H9 (cell line): ENCODE results near the gene ABL2. TPM values are rescaled to one million over a fixed set of nuclear protein-coding genes. Genes with fewer than 3 reads are reported as not detected.

ENCODE experiments used
- DNase-seq: peaks from one replicate; pipeline ENCODE4 v3.0.0-alpha.2; 2017
- H2AFZ ChIP-seq: one replicate; pipeline ENCODE4 v1.6.1; 2013; ENCODE audit warnings: mild to moderate bottlenecking, low read length, control low read depth, moderate library complexity
- H2AK5ac ChIP-seq: 2 replicates; pipeline ENCODE4 v1.6.1; 2013; ENCODE audit warnings: low read length, control low read depth, mixed read lengths; ENCODE audit not compliant: insufficient read length
- H2BK120ac ChIP-seq: one replicate; pipeline ENCODE4 v1.6.1; 2013; ENCODE audit warnings: low read depth, mild to moderate bottlenecking, low read length, control low read depth, inconsistent platforms; ENCODE audit not compliant: poor library complexity, severe bottlenecking
- H2BK12ac ChIP-seq: 2 replicates; pipeline ENCODE4 v1.6.1; 2013; ENCODE audit warnings: low read length, control low read depth, mixed read lengths, low read depth; ENCODE audit not compliant: insufficient read length
- H2BK15ac ChIP-seq: 2 replicates; pipeline ENCODE4 v1.6.1; 2013; ENCODE audit warnings: low read depth, low read length, control low read depth
- H2BK20ac ChIP-seq: one replicate; pipeline ENCODE4 v1.6.1; 2013; ENCODE audit warnings: low read depth, mild to moderate bottlenecking, low read length, control low read depth, inconsistent platforms; ENCODE audit not compliant: poor library complexity, severe bottlenecking
- H2BK5ac ChIP-seq: 2 replicates; pipeline ENCODE4 v1.6.1; 2013; ENCODE audit warnings: low read length, control low read depth, mixed read lengths; ENCODE audit not compliant: insufficient read length
- H3K14ac ChIP-seq: 2 replicates; pipeline ENCODE4 v1.6.1; 2013; ENCODE audit warnings: low read length, control low read depth; ENCODE audit not compliant: insufficient read depth
- H3K18ac ChIP-seq: 2 replicates; pipeline ENCODE4 v1.6.1; 2013; ENCODE audit warnings: low read depth, mild to moderate bottlenecking, mixed read lengths, low read length, control low read depth; ENCODE audit not compliant: insufficient read length
- H3K23ac ChIP-seq: 2 replicates; pipeline ENCODE4 v1.6.1; 2013; ENCODE audit warnings: low read length, control low read depth, mixed read lengths, low read depth; ENCODE audit not compliant: insufficient read length
- H3K23me2 ChIP-seq: 2 replicates; pipeline ENCODE4 v1.6.1; 2013; ENCODE audit warnings: low read depth, mild to moderate bottlenecking, mixed read lengths, low read length, control low read depth; ENCODE audit not compliant: insufficient read length, poor library complexity, severe bottlenecking
- H3K27ac ChIP-seq: 2 replicates; pipeline ENCODE4 v1.5.1; 2013; ENCODE audit warnings: low read length, control low read depth, mixed read lengths, low read depth; ENCODE audit not compliant: insufficient read length
- H3K27me3 ChIP-seq: 2 replicates; pipeline ENCODE4 v1.6.1; 2013; ENCODE audit warnings: low read length, control low read depth, inconsistent platforms; ENCODE audit not compliant: insufficient read depth
- H3K4ac ChIP-seq: 2 replicates; pipeline ENCODE4 v1.6.1; 2013; ENCODE audit warnings: low read depth, mild to moderate bottlenecking, control low read depth, inconsistent platforms, low read length, moderate library complexity
- H3K4me1 ChIP-seq: 2 replicates; pipeline ENCODE4 v1.6.1; 2013; ENCODE audit warnings: low read length, control low read depth, inconsistent platforms; ENCODE audit not compliant: insufficient read depth
- H3K4me2 ChIP-seq: 2 replicates; pipeline ENCODE4 v1.6.1; 2013; ENCODE audit warnings: low read length, control low read depth, mixed read lengths; ENCODE audit not compliant: insufficient read length, insufficient read depth
- H3K56ac ChIP-seq: 2 replicates; pipeline ENCODE4 v1.6.1; 2013; ENCODE audit warnings: low read depth, mild to moderate bottlenecking, mixed read lengths, low read length, control low read depth; ENCODE audit not compliant: insufficient read length
- H3K79me1 ChIP-seq: 2 replicates; pipeline ENCODE4 v1.6.1; 2013; ENCODE audit warnings: low read depth, mild to moderate bottlenecking, moderate library complexity, low read length, control low read depth, inconsistent platforms; ENCODE audit not compliant: insufficient read depth, poor library complexity, severe bottlenecking
- H3K79me2 ChIP-seq: 2 replicates; pipeline ENCODE4 v1.6.1; 2013; ENCODE audit warnings: low read length, control low read depth, inconsistent platforms; ENCODE audit not compliant: insufficient read depth
- H3K9ac ChIP-seq: 2 replicates; pipeline ENCODE4 v1.6.1; 2013; ENCODE audit warnings: low read length, control low read depth, mixed read lengths; ENCODE audit not compliant: insufficient read length; ENCODE audit errors: extremely low read depth
- H3K9me3 ChIP-seq: one replicate; pipeline ENCODE4 v1.6.1; 2013; ENCODE audit warnings: low read depth, low read length, inconsistent platforms; ENCODE audit not compliant: control insufficient read depth
- H3T11ph ChIP-seq: one replicate; pipeline ENCODE4 v1.6.1; 2013; ENCODE audit warnings: mild to moderate bottlenecking, low read length, control low read depth, inconsistent platforms
- H4K20me1 ChIP-seq: one replicate; pipeline ENCODE4 v1.6.1; 2013; ENCODE audit not compliant: control insufficient read depth, insufficient read length, insufficient read depth
- H4K5ac ChIP-seq: 2 replicates; pipeline ENCODE4 v1.6.1; 2013; ENCODE audit warnings: low read depth, mild to moderate bottlenecking, mixed read lengths, low read length, control low read depth; ENCODE audit not compliant: insufficient read length
- H4K8ac ChIP-seq: replicated peaks from 2 replicates; pipeline ENCODE4 v1.6.1; 2013; ENCODE audit warnings: low read length, control low read depth, mixed read lengths, low read depth; ENCODE audit not compliant: insufficient read length
- H4K91ac ChIP-seq: 2 replicates; pipeline ENCODE4 v1.6.1; 2013; ENCODE audit warnings: low read depth, mild to moderate bottlenecking, moderate library complexity, mixed read lengths, low read length, control low read depth; ENCODE audit not compliant: insufficient read length
- H3K27ac Mint-ChIP-seq, 3 experiments: 2 replicates in 2 of 3; 3 replicates in 1 of 3; pipeline ENCODE4 v1.8.0; 2020 to 2021; ENCODE audit warnings: mixed read lengths in 3 of 3, mild to moderate bottlenecking in 1 of 3, moderate library complexity in 1 of 3
- H3K27me3 Mint-ChIP-seq: 2 replicates; pipeline ENCODE4 v1.8.0; 2021; ENCODE audit warnings: low read depth, mild to moderate bottlenecking, moderate library complexity, mixed read lengths
- H3K36me3 Mint-ChIP-seq, 3 experiments: 2 replicates in 2 of 3; 3 replicates in 1 of 3; pipeline ENCODE4 v1.8.0; 2020 to 2021; ENCODE audit warnings: low read depth in 3 of 3, mixed read lengths in 3 of 3; ENCODE audit not compliant: insufficient read depth in 1 of 3
- H3K4me1 Mint-ChIP-seq, 2 experiments: 2 replicates each; pipeline ENCODE4 v1.8.0; 2020; ENCODE audit warnings: mixed read lengths in 2 of 2
- H3K4me3 Mint-ChIP-seq, 2 experiments: 2 replicates in 1 of 2; 3 replicates in 1 of 2; pipeline ENCODE4 v1.8.0; 2020 to 2021; ENCODE audit warnings: mild to moderate bottlenecking in 2 of 2, mixed read lengths in 2 of 2, moderate library complexity in 1 of 2
- H3K9me3 Mint-ChIP-seq, 2 experiments: 2 replicates in 1 of 2; 3 replicates in 1 of 2; pipeline ENCODE4 v1.8.0; 2020; ENCODE audit warnings: mild to moderate bottlenecking in 2 of 2, mixed read lengths in 2 of 2, moderate library complexity in 1 of 2
- WGBS: extraction: QIAGEN DNeasy Blood & Tissue Kit; methylation state at CpG from one replicate; pipeline ENCODE4 v1.1.7; 2013; ENCODE audit warnings: missing lambda C conversion rate, low lambda C conversion rate, mixed read lengths; ENCODE audit not compliant: insufficient read length; ENCODE audit errors: extremely low coverage; 5-methylcytosine and 5-hydroxymethylcytosine counted together
- total RNA-seq: library from RNA; stranded (reverse); gene quantifications from 2 replicates; pipeline ENCODE4 v1.2.1, GENCODE V29; 2021
- TF ChIP-seq, protein P1 (sequence below): fragments of 200-600 bp; sonication (generic); conservative IDR thresholded peaks from 3 replicates; pipeline ENCODE4 v1.8.0; 2021; ENCODE audit warnings: antibody characterized with exemption, mild to moderate bottlenecking

The ABL2 gene
- total RNA-seq, 1 experiment from 2014 or later: 21.2 TPM

DNA sequence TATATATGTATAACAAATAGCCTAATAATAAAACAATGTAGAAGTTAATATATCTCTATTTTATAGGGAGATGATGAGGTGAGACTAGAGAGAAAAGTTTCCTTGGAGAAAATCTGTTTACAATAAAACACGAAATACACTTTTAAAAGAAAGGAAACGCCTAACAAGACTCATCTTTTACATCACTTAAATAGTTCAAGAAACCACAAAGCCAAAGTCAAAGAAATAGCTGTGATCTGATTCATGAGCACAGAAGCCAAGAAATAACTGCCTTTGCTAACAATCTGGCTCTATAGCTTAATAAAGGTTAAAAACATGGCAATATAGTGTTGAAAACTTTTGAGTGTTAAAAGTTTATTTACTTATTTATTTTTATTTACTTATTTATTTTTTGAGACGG is 86.2 kb downstream of the ABL2 start:
- Histone ChIP-seq H4K5ac (no peak overlapping the region), H2BK12ac (no peak overlapping the region), H2BK15ac (no peak overlapping the region), H2BK120ac (no peak overlapping the region), H2AK5ac (no peak overlapping the region), H3K4me1 (no peaks in the 10 kb centered on the region; the same call in 1 of the 2 replicates), H4K91ac (no peak overlapping the region), H3K79me2 (no peaks in the 10 kb centered on the region; the same call in 1 of the 2 replicates), H3K23me2 (no peaks in the 10 kb centered on the region), H3T11ph (no peak overlapping the region), H3K79me1 (peaks cover 4% of the 10 kb centered on the region), H4K8ac (no peak overlapping the region), H2BK20ac (no peak overlapping the region), H3K4ac (no peak overlapping the region), H3K56ac (no peak overlapping the region), H2BK5ac (no peak overlapping the region), H3K9me3 (no peaks in the 10 kb centered on the region), H3K14ac (no peak overlapping the region), H2AFZ (no peak overlapping the region), H3K27ac (no peak overlapping the region), H3K9ac (no peak overlapping the region), H3K23ac (no peak overlapping the region), H3K4me2 (no peak overlapping the region), H3K27me3 (no peaks in the 10 kb centered on the region), H4K20me1 (no peaks in the 10 kb centered on the region), H3K18ac (no peak overlapping the region)
- peaks cover 6 to 15% of the 10 kb centered on the region in 2 experiments for H3K4me1 Mint-ChIP-seq
- no peak overlapping the region for H3K4me3 Mint-ChIP-seq
- H3K9me3 Mint-ChIP-seq: peaks cover 16 to 19% of the 10 kb centered on the region in 2 experiments
- peaks cover 17 to 25% (median 19%) of the 10 kb centered on the region in 3 experiments for H3K36me3 Mint-ChIP-seq
- TF ChIP-seq, protein P1, sequence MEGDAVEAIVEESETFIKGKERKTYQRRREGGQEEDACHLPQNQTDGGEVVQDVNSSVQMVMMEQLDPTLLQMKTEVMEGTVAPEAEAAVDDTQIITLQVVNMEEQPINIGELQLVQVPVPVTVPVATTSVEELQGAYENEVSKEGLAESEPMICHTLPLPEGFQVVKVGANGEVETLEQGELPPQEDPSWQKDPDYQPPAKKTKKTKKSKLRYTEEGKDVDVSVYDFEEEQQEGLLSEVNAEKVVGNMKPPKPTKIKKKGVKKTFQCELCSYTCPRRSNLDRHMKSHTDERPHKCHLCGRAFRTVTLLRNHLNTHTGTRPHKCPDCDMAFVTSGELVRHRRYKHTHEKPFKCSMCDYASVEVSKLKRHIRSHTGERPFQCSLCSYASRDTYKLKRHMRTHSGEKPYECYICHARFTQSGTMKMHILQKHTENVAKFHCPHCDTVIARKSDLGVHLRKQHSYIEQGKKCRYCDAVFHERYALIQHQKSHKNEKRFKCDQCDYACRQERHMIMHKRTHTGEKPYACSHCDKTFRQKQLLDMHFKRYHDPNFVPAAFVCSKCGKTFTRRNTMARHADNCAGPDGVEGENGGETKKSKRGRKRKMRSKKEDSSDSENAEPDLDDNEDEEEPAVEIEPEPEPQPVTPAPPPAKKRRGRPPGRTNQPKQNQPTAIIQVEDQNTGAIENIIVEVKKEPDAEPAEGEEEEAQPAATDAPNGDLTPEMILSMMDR: no peak
- H3K27me3 Mint-ChIP-seq: no peaks in the 10 kb centered on the region
- H3K27ac Mint-ChIP-seq: no peak overlapping the region
- no peak for DNase-seq
- WGBS: no CpG with 5 or more reads among the region's 3 CpGs
